ENCODE results near the gene ACAT2. TPM values are rescaled to one million over a fixed set of nuclear protein-coding genes. Genes with fewer than 3 reads are reported as not detected.

Gene ACAT2
- total RNA-seq, 1 experiment from 2014 or later: 156 TPM

GRCh38 chr6:159800141-159800865 lies 38.5 kb downstream of the ACAT2 start, which contains the start of gene PNLDC1:
Gene PNLDC1 (plus strand): TSS chr6:159800276. CDS start chr6:159800308, 32 bp downstream.
- Histone ChIP-seq H2BK12ac (ENCODE audit: insufficient read length, low read depth, low read length) (no peak within 1 kb of the TSS), H3K9me3 (ENCODE audit: control insufficient read depth, low read depth, low read length) (no peaks in the 10 kb centered on the region), H3K23ac (ENCODE audit: insufficient read length, low read depth, low read length) (no peak within 1 kb of the TSS), H3K4me2 (ENCODE audit: insufficient read depth, insufficient read length, low read length) (no peak within 1 kb of the TSS), H2AK5ac (ENCODE audit: insufficient read length, low read length) (no peak within 1 kb of the TSS), H3K27ac (ENCODE audit: insufficient read length, low read depth, low read length) (no peak within 1 kb of the TSS), H4K91ac (ENCODE audit: insufficient read length, low read depth, low read length) (no peak within 1 kb of the TSS), H3K56ac (ENCODE audit: insufficient read length, low read depth, low read length) (no peak within 1 kb of the TSS), H3K14ac (ENCODE audit: insufficient read depth, low read length) (no peak within 1 kb of the TSS), H3T11ph (ENCODE audit: low read length) (no peak within 1 kb of the TSS), H2BK20ac (ENCODE audit: low read depth, low read length, poor library complexity, severe bottlenecking) (no peak within 1 kb of the TSS), H4K5ac (ENCODE audit: insufficient read length, low read depth, low read length) (no peak within 1 kb of the TSS), H2BK15ac (ENCODE audit: low read depth, low read length) (no peak within 1 kb of the TSS), H3K18ac (ENCODE audit: insufficient read length, low read depth, low read length) (no peak within 1 kb of the TSS), H3K79me1 (ENCODE audit: insufficient read depth, low read depth, low read length, poor library complexity, severe bottlenecking) (no peaks in the 10 kb centered on the region), H3K9ac (ENCODE audit: extremely low read depth, insufficient read length, low read length) (no peak within 1 kb of the TSS), H2BK5ac (ENCODE audit: insufficient read length, low read length) (no peak within 1 kb of the TSS), H3K79me2 (ENCODE audit: insufficient read depth, low read length) (no peaks in the 10 kb centered on the region), H3K27me3 (ENCODE audit: insufficient read depth, low read length) (no peaks in the 10 kb centered on the region), H3K4me1 (ENCODE audit: insufficient read depth, low read length) (no peaks in the 10 kb centered on the region; the same call in 1 of the 2 replicates), H4K8ac (replicated peaks; ENCODE audit: insufficient read length, low read depth, low read length) (no peak within 1 kb of the TSS), H3K4ac (ENCODE audit: low read depth, low read length) (no peak within 1 kb of the TSS), H4K20me1 (ENCODE audit: control insufficient read depth, insufficient read depth, insufficient read length) (no peaks in the 10 kb centered on the region), H3K23me2 (ENCODE audit: insufficient read length, low read depth, low read length, poor library complexity, severe bottlenecking) (no peaks in the 10 kb centered on the region), H2AFZ (ENCODE audit: low read length) (no peak within 1 kb of the TSS), H2BK120ac (ENCODE audit: low read depth, low read length, poor library complexity, severe bottlenecking) (no peak within 1 kb of the TSS)
- peaks cover 4 to 15% of the 10 kb centered on the region in 2 experiments; a peak in 2 of 4 replicates for H3K4me1 Mint-ChIP-seq
- H3K4me3 Mint-ChIP-seq: no peak within 1 kb of the TSS; a peak in 1 of 5 replicates
- peaks cover 6 to 32% (median 26%) of the 10 kb centered on the region in 3 experiments; a peak in 6 of 7 replicates for H3K36me3 Mint-ChIP-seq (ENCODE audit: insufficient read depth in 1 of 3, low read depth in 3 of 3)
- no peaks in the 10 kb centered on the region for H3K9me3 Mint-ChIP-seq
- peak within 1 kb of the TSS; percentile 82 to 92 (median 87); a peak in 4 of 7 replicates for H3K27ac Mint-ChIP-seq
- TF ChIP-seq CTCF (conservative IDR thresholded peaks at IDR 0.05): no peak
- WGBS (ENCODE audit: extremely low coverage, insufficient read length, low lambda C conversion rate): no CpG with 5 or more reads among the region's 50 CpGs
- H3K27me3 Mint-ChIP-seq (ENCODE audit: low read depth): no peaks in the 10 kb centered on the region; the same call in 1 of the 2 replicates
- DNase-seq: no peak

Data from H9 (cell line).